Measurements from ENCODE around the gene KRT36.

Gene KRT36

DNA sequence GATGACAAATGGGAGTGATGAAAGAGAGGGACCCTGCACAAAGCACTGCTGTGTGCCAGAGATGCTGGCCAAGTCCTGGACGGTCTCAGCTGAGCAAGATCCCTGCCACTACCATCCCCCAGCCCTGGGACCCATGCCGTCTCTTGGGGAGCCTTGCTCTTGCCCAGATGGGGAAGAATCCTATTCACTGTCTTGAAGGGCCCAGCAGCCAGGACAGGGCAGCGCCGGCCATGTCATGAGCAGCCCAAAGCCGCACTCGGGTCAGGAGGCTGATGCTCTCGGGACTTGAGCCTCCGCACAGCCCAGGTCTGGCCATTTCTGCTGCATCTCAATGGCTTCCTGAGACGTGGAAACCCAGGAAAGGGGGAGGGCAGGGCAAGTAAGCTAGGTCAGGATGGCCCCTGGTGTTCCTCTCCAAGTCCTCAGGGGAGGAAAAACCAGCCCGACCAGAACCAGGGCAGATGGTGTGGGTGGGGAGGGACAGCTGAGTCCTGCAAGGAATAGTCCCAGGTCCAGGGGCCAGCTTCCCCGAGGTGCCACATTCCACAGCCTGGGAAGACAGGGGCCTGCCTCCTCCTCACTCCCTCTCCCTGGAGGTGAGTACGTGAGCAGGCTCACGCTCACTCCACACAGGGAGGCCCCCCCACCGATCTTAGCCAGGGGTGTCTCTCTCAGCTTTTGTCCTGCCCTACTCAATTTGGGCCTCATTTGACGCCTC lies 46.2 kb upstream of the KRT36 start:
- peak; percentile 52 for DNase-seq (ENCODE audit: low read depth)
- TF ChIP-seq, protein P1, sequence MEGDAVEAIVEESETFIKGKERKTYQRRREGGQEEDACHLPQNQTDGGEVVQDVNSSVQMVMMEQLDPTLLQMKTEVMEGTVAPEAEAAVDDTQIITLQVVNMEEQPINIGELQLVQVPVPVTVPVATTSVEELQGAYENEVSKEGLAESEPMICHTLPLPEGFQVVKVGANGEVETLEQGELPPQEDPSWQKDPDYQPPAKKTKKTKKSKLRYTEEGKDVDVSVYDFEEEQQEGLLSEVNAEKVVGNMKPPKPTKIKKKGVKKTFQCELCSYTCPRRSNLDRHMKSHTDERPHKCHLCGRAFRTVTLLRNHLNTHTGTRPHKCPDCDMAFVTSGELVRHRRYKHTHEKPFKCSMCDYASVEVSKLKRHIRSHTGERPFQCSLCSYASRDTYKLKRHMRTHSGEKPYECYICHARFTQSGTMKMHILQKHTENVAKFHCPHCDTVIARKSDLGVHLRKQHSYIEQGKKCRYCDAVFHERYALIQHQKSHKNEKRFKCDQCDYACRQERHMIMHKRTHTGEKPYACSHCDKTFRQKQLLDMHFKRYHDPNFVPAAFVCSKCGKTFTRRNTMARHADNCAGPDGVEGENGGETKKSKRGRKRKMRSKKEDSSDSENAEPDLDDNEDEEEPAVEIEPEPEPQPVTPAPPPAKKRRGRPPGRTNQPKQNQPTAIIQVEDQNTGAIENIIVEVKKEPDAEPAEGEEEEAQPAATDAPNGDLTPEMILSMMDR (IDR thresholded peaks at IDR 0.05; ENCODE audit: control insufficient read depth, extremely low read depth, insufficient read depth) = no peak
- H3K4me3 ChIP-seq (ENCODE audit: low read depth, low read length) = no peak overlapping the region

DNA sequence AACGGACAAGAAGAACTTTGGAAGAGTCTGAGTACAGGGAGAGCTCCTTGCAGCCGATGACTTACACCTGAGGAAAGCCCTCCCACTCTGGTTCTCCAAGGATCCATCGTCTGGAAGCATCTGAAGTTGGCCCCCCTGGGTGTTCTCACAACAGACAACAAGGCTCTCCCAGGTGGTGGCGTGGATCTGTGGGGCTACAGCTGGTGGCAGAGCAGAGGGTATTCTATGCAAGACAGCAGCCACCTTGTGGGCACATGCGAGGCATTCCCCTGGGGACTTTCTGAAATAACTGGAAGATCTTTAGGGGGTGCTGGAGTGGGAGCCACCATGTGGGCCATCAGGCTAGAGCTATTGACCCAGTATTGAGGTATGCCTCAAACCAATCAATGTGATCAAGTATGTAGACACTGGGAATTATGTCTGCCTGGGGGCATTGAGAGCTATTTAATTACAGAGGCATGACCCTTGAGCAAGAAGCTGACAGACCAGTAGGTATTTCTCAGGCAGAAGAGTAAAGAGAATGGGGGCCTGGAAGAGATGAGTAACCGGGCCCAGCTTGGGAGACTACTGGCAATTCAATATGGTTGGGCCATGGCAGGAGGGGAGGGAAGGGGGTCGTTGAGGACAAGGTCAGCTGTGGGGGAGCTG lies 45.3 kb upstream of the KRT36 start:
- H3K4me3 ChIP-seq (ENCODE audit: low read depth, low read length) = no peak overlapping the region
- no peak for DNase-seq (ENCODE audit: low read depth)
- TF ChIP-seq, protein P1 (IDR thresholded peaks at IDR 0.05; ENCODE audit: control insufficient read depth, extremely low read depth, insufficient read depth) = no peak

DNA sequence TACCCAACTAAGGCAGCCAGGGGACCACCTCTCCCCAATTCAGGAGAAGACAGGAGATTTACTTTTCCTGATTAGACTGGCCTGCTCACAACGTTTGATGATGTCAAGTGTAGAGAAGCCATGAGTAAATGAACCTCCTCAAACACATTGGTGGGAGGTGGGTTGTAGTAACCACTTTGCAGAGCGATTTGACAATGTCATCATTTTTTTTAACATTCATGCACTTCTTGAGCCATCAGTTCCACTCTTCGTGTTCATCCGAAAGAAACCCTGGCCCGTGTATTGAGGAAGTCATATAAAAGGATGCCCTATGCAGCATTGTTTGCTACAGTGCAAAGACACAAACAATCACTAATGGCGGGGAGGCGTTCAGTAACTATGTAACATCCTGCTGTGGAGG lies 43.9 kb upstream of the KRT36 start:
- DNase-seq (ENCODE audit: low read depth) = no peak
- TF ChIP-seq, protein P1 (IDR thresholded peaks at IDR 0.05; ENCODE audit: control insufficient read depth, extremely low read depth, insufficient read depth) = no peak
- no peak overlapping the region for H3K4me3 ChIP-seq (ENCODE audit: low read depth, low read length)

DNA sequence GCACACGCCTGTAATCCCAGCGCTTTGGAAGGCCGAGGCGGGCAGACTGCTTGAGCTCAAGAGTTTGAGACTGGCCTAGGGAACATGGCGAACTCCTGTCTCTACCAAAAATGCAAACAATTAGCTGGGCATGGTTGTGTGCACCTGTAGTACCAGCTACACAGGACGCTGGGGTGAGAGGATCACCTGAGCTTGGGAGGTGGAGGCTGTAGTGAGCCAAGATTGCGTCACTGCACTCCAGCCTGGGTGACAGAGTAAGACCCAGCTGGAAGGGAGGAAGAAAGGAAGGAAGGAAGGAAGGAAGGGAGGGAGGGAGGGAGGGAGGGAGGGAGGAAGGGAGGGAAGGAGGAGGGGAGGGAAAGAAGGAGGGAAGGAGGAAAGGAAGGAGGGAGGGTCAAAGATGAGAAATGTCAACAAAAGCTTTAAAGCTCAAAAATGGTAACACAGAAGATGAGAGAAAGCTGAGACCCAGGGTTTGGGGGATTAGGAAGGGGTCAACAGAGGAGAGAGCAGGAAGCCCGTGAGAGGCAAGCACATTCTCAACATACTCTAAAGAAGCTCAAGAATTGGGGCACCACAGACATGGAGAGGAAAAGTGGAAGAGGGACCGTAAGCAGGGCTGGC lies 43.3 kb upstream of the KRT36 start:
- H3K4me3 ChIP-seq (ENCODE audit: low read depth, low read length) = no peak overlapping the region
- no peak for DNase-seq (ENCODE audit: low read depth)
- TF ChIP-seq, protein P1 (IDR thresholded peaks at IDR 0.05; ENCODE audit: control insufficient read depth, extremely low read depth, insufficient read depth) = no peak

DNA sequence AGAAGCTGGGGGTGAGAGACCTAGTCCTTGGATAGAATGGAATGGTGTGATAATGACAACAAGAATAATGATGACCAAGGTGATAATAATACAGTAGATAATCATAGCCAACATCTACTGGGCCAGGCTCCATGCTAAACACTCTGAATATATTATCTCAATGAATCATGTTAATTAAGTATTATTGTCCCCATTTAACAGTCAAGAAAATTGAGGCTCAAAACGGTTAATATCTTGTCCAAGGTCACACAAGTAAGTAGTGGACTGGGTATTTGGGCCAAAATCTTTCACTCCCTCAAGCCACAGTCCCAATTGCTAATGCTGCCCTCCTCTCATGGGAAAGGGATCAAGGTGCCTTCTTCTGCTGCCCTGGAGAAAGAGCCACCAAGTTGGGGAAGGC lies 42.3 kb upstream of the KRT36 start:
- no peak for DNase-seq (ENCODE audit: low read depth)
- TF ChIP-seq, protein P1 (IDR thresholded peaks at IDR 0.05; ENCODE audit: control insufficient read depth, extremely low read depth, insufficient read depth) = no peak
- H3K4me3 ChIP-seq (ENCODE audit: low read depth, low read length) = no peak overlapping the region

DNA sequence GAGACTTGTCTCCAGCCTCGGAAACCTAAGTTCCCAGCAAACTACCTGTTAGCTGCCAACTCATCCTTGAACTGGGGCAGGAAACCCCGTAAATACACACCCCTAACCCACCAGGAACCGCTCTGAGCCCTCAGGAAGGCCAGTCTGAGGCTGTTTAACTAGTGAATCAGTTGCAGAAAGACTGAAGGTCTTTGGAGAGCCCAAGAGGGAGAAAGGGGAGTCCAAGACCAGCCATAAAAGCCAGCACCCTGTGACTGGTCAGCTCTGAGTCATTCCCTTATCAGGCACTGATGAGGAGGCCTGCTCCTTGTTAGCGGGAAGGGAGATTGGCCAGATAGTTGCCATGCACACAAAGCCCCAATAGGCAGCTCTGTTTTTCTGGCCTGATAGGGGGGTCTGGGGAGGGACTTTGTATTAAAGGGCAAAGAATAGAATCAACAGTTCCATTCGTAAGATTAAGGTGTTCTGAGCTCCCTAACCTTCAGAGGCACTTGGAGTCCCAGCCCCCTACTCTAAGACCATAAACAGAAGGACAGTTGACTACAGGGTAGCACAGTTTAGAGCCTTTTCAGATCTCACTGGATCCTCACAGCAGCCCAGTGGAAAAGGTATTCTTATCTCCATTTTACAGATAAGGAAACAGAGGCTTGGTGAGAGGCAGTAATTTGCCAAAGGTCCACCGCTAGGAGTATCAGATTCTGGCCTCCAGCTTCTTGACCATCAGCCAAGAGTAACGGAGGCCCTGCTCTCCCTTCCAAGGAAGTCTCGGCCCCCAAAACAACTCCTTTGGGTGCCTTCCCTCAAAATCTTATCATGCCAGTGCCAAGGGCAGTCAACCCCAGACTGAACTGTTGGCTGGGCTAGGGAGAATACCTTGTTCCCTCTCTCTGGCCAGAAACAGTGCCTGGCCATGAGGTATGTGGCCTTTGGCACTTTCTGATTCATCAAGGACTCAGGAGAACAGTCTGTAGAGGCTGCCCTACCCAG lies 40.6 kb upstream of the KRT36 start:
- no peak overlapping the region for H3K4me3 ChIP-seq (ENCODE audit: low read depth, low read length)
- TF ChIP-seq, protein P1 (IDR thresholded peaks at IDR 0.05; ENCODE audit: control insufficient read depth, extremely low read depth, insufficient read depth) = no peak
- DNase-seq (ENCODE audit: low read depth) = no peak
